ENCODE measurements around the gene CITED2. TPM values are rescaled to one million over a fixed set of nuclear protein-coding genes. Genes with fewer than 3 reads are reported as not detected.

The CITED2 gene
- total and polyA plus RNA-seq, 8 donors = 15.3 to 102 (median 35.1) TPM

DNA sequence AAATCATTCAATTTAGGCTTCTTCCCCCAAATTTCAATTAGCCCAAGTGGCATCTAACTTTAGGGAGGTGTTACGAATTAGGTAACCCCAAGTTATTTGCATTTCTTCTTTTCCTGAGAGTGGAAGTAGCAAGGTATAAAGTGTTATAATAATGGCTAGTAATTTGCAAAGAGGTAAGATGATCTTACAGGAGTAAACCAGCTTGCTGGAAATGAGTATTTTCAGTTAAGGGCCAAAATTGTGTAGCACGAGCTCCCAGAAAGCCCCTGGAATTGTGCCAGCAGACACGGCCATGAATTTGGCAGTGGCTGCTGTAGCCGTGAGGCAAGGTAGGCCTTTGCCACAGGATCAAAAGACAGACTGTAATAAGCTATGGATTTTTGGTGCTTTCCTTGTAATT lies 38.0 kb downstream of the CITED2 start:
- Histone ChIP-seq H3K4me1 (peaks cover 0 to 19% (median 3%) of the 10 kb centered on the region in 4 donors), H3K9me3 (no peaks in the 10 kb centered on the region), H3K27me3 (no peaks in the 10 kb centered on the region), H3K36me3 (no peaks in the 10 kb centered on the region), H3K4me3 (no peak overlapping the region), H3K27ac (no peak overlapping the region)
- no peak for TF ChIP-seq POLR2A (IDR thresholded peaks at IDR 0.05)
- no peak for TF ChIP-seq POLR2AphosphoS5 (IDR thresholded peaks at IDR 0.05)
- TF ChIP-seq EP300 (IDR thresholded peaks at IDR 0.05) = no peak
- DNase-seq = peak; percentile 35 to 50
- WGBS, 5 donors = 29 to 39% (median 34%) methylated on average over 4 of the region's 4 CpGs
- intact Hi-C loops (cut with DNase I; ENCODE audit: low total_unique reads) = no loop called here

- no peak for DNase-seq
- intact Hi-C loops (cut with DNase I; ENCODE audit: low total_unique reads) = no loop called here
- H3K4me3 ChIP-seq = no peak overlapping the region
- H3K4me1 ChIP-seq = peaks cover 0 to 19% (median 3%) of the 10 kb centered on the region in 4 donors
- H3K27me3 ChIP-seq = no peaks in the 10 kb centered on the region
- TF ChIP-seq, protein P1, sequence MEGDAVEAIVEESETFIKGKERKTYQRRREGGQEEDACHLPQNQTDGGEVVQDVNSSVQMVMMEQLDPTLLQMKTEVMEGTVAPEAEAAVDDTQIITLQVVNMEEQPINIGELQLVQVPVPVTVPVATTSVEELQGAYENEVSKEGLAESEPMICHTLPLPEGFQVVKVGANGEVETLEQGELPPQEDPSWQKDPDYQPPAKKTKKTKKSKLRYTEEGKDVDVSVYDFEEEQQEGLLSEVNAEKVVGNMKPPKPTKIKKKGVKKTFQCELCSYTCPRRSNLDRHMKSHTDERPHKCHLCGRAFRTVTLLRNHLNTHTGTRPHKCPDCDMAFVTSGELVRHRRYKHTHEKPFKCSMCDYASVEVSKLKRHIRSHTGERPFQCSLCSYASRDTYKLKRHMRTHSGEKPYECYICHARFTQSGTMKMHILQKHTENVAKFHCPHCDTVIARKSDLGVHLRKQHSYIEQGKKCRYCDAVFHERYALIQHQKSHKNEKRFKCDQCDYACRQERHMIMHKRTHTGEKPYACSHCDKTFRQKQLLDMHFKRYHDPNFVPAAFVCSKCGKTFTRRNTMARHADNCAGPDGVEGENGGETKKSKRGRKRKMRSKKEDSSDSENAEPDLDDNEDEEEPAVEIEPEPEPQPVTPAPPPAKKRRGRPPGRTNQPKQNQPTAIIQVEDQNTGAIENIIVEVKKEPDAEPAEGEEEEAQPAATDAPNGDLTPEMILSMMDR (IDR thresholded peaks at IDR 0.05) = no peak
- TF ChIP-seq POLR2AphosphoS5 (IDR thresholded peaks at IDR 0.05) (no peak), POLR2A (IDR thresholded peaks at IDR 0.05) (no peak), EP300 (IDR thresholded peaks at IDR 0.05) (no peak)
- peak overlapping the region in 3 of 5 donors; percentile 44 to 57 (median 47) for H3K27ac ChIP-seq
- no peaks in the 10 kb centered on the region for H3K36me3 ChIP-seq
- 82 to 91% (median 88%) methylated on average over 5 of the region's 5 CpGs for WGBS, 5 donors
- no peaks in the 10 kb centered on the region for H3K9me3 ChIP-seq
Observed at GRCh38 chr6:139335447-139336210, 38.8 kb downstream of the CITED2 start.

- Histone ChIP-seq H3K9me3 (no peaks in the 10 kb centered on the region), H3K36me3 (no peaks in the 10 kb centered on the region), H3K4me1 (peaks cover 0 to 19% (median 3%) of the 10 kb centered on the region in 4 donors), H3K4me3 (no peak overlapping the region), H3K27me3 (no peaks in the 10 kb centered on the region), H3K27ac (peak overlapping the region in 4 of 5 donors; percentile 13 to 57 (median 46))
- intact Hi-C loops (cut with DNase I; ENCODE audit: low total_unique reads) = no loop called here
- 58 to 83% (median 76%) methylated on average over 5 of the region's 5 CpGs for WGBS, 5 donors
- peak in 1 of 2 donors; percentile 56 for DNase-seq
- TF ChIP-seq, protein P1 (IDR thresholded peaks at IDR 0.05) = no peak
- TF ChIP-seq EP300 (IDR thresholded peaks at IDR 0.05) (no peak), POLR2AphosphoS5 (IDR thresholded peaks at IDR 0.05) (no peak), POLR2A (IDR thresholded peaks at IDR 0.05) (no peak)
Observed at GRCh38 chr6:139334806-139335446, 39.5 kb downstream of the CITED2 start.

DNA sequence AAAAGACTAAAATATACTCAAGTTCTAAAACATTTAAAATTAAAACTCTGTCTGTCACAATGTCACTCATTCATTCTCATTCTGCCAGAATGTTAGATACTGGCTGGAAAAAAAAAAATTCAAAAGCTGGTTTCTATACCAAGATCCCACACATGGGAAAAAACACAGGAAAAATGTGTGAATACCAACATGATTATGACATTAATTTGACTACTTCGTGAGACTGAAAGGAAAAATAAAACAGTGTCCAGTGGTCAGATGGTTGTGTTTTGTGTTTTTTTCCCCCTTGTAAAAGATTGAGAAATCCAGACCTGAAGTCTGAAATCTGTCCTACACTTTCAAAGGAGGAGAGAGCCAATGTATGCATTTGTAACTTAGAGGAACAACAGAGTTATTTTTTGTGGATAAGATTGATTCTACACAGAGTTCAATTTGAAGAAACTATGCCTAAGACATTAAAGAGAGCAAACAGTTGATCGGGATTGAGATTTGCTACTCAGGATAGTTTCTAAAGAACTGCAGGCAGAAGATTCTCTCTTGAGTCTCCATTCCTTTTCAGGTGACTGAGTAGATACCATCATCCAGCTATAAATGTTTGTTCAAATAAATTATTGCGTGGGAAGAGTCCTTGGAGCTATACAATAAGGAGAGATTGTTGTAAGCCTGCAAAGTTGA lies 43.5 kb downstream of the CITED2 start:
- Histone ChIP-seq H3K36me3 (no peaks in the 10 kb centered on the region), H3K4me1 (no peaks in the 10 kb centered on the region), H3K27me3 (no peaks in the 10 kb centered on the region), H3K9me3 (no peaks in the 10 kb centered on the region), H3K27ac (no peak overlapping the region), H3K4me3 (no peak overlapping the region)
- intact Hi-C loops (cut with DNase I; ENCODE audit: low total_unique reads) = no loop called here
- no peak for DNase-seq
- WGBS, 5 donors = 65 to 75% (median 68%) methylated on average over 3 of the region's 3 CpGs
- TF ChIP-seq, protein P1 (IDR thresholded peaks at IDR 0.05) = no peak
- TF ChIP-seq POLR2AphosphoS5 (IDR thresholded peaks at IDR 0.05) = no peak
- no peak for TF ChIP-seq POLR2A (IDR thresholded peaks at IDR 0.05)
